HL-60 (cell line): Measurements from ENCODE around the gene SH2D3A.

Experiments
- GABPA ChIP-seq: IDR thresholded peaks from 2 replicates; pipeline ENCODE4 v1.6.1; 2012; ENCODE audit warnings: low read depth
- POLR2AphosphoS5 ChIP-seq: IDR thresholded peaks from 2 replicates; pipeline ENCODE4 v1.6.1; 2012; ENCODE audit warnings: low read depth
- SPI1 ChIP-seq: IDR thresholded peaks from 2 replicates; pipeline ENCODE4 v1.6.1; 2012; ENCODE audit warnings: low read depth, mild to moderate bottlenecking, borderline replicate concordance
- TF ChIP-seq, protein P1 (sequence below): IDR thresholded peaks from one replicate; pipeline ENCODE4 v1.5.1; 2011; ENCODE audit warnings: low read length, control low read depth, inconsistent platforms; ENCODE audit not compliant: insufficient read depth
- TF ChIP-seq, protein P2 (sequence below): IDR thresholded peaks from 2 replicates; pipeline ENCODE4 v1.6.1; 2012; ENCODE audit warnings: low read depth; ENCODE audit not compliant: insufficient replicate concordance

DNA sequence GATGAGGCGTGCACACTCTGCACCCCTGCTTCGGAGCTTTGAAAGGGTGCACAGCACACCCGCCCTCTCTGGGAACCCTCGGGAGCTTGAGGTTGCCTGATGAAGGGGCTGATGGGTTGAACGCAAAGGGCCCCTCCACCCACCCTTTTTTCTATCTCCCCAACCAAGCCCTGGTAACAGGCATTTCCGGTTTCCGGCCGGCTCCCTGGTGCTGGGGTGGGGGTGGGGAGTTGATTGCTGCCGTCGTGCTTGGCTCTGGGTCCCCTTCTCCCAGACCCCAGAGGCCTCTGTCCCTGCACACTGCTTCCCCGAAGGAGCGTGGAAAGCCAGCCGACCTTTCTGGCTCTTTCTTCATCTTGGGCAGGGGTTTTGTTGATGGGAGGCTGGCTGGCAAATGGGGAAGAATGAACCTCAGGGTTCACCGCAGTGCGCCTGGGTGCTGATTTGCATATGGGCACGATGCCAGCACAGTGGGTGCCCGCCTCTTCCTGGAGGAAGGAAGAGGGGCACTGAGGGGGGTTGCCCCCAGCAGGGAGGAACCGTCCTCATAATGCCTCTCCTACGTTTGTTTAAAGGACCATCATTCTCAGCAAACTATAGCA lies 34.4 kb upstream of the SH2D3A start:
- TF ChIP-seq, protein P1, sequence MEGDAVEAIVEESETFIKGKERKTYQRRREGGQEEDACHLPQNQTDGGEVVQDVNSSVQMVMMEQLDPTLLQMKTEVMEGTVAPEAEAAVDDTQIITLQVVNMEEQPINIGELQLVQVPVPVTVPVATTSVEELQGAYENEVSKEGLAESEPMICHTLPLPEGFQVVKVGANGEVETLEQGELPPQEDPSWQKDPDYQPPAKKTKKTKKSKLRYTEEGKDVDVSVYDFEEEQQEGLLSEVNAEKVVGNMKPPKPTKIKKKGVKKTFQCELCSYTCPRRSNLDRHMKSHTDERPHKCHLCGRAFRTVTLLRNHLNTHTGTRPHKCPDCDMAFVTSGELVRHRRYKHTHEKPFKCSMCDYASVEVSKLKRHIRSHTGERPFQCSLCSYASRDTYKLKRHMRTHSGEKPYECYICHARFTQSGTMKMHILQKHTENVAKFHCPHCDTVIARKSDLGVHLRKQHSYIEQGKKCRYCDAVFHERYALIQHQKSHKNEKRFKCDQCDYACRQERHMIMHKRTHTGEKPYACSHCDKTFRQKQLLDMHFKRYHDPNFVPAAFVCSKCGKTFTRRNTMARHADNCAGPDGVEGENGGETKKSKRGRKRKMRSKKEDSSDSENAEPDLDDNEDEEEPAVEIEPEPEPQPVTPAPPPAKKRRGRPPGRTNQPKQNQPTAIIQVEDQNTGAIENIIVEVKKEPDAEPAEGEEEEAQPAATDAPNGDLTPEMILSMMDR, result no peak
- TF ChIP-seq POLR2AphosphoS5, result peak; percentile 75
- TF ChIP-seq, protein P2, sequence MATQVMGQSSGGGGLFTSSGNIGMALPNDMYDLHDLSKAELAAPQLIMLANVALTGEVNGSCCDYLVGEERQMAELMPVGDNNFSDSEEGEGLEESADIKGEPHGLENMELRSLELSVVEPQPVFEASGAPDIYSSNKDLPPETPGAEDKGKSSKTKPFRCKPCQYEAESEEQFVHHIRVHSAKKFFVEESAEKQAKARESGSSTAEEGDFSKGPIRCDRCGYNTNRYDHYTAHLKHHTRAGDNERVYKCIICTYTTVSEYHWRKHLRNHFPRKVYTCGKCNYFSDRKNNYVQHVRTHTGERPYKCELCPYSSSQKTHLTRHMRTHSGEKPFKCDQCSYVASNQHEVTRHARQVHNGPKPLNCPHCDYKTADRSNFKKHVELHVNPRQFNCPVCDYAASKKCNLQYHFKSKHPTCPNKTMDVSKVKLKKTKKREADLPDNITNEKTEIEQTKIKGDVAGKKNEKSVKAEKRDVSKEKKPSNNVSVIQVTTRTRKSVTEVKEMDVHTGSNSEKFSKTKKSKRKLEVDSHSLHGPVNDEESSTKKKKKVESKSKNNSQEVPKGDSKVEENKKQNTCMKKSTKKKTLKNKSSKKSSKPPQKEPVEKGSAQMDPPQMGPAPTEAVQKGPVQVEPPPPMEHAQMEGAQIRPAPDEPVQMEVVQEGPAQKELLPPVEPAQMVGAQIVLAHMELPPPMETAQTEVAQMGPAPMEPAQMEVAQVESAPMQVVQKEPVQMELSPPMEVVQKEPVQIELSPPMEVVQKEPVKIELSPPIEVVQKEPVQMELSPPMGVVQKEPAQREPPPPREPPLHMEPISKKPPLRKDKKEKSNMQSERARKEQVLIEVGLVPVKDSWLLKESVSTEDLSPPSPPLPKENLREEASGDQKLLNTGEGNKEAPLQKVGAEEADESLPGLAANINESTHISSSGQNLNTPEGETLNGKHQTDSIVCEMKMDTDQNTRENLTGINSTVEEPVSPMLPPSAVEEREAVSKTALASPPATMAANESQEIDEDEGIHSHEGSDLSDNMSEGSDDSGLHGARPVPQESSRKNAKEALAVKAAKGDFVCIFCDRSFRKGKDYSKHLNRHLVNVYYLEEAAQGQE, result no peak
- no peak for TF ChIP-seq SPI1
- peak; percentile 72 for TF ChIP-seq GABPA
